Measurements from ENCODE around the gene GIMAP2. TPM values are rescaled to one million over a fixed set of nuclear protein-coding genes. Genes with fewer than 3 reads are reported as not detected.

The GIMAP2 gene
- total RNA-seq, 1 donor from 2014 or later = not detected

DNA sequence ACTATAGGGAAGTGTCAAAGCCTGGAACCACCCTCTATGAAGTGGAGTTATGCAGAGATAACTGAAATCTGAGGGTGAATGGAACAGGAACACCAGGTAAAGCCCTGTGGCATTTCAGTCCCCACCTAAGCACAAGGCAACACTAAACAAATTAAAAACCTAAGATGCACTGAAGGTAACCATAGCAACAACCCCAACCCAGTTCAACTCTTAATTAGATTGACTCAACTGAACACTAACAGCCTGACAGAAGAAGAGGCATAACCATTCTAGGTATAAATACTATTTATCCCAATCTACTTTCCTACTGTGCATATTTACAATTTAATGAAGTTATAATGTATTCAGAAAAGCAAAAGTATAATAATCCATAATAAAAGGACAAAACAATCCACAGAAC lies 42.5 kb downstream of the GIMAP2 start:
- no peak overlapping the region for H3K4me3 ChIP-seq (ENCODE audit: insufficient read depth, low read depth, low read length)
- no peaks in the 10 kb centered on the region for H4K20me1 ChIP-seq (ENCODE audit: insufficient read depth, low read length)
- H3K36me3 ChIP-seq (ENCODE audit: insufficient read depth, low read length) = no peaks in the 10 kb centered on the region
- H3K9me3 ChIP-seq (ENCODE audit: insufficient read depth, low read depth, low read length) = peaks cover 3% of the 10 kb centered on the region
- H3K4me1 ChIP-seq (ENCODE audit: insufficient read depth, low read length) = no peaks in the 10 kb centered on the region
- Mint-ChIP-seq H3K4me3 (ENCODE audit: unreplicated experiment) (no peak overlapping the region), H3K36me3 (ENCODE audit: low read depth, unreplicated experiment) (no peaks in the 10 kb centered on the region), H3K27me3 (ENCODE audit: low read depth, unreplicated experiment) (peaks cover 62% of the 10 kb centered on the region), H3K4me1 (ENCODE audit: low read depth, unreplicated experiment) (no peaks in the 10 kb centered on the region), H3K9me3 (ENCODE audit: unreplicated experiment) (peaks cover 7% of the 10 kb centered on the region), H3K27ac (ENCODE audit: unreplicated experiment) (no peak overlapping the region)
- DNase-seq (ENCODE audit: low read depth) (no peak), FAIRE-seq (no peak)
- H3K9ac ChIP-seq (ENCODE audit: low read length) = no peak overlapping the region
- H3K79me2 ChIP-seq (ENCODE audit: insufficient read depth, low read length) = no peaks in the 10 kb centered on the region
- no peaks in the 10 kb centered on the region for H3K27me3 ChIP-seq (ENCODE audit: insufficient read depth, low read length)
- no peak overlapping the region for H2AFZ ChIP-seq (ENCODE audit: low read depth, low read length)
- H3K27ac ChIP-seq (ENCODE audit: low read depth, low read length) = no peak overlapping the region
- no peak overlapping the region for H3K4me2 ChIP-seq (ENCODE audit: low read length)
- no peak for TF ChIP-seq EZH2 (IDR thresholded peaks at IDR 0.05; ENCODE audit: insufficient read depth, low read length)
- TF ChIP-seq, protein P1, sequence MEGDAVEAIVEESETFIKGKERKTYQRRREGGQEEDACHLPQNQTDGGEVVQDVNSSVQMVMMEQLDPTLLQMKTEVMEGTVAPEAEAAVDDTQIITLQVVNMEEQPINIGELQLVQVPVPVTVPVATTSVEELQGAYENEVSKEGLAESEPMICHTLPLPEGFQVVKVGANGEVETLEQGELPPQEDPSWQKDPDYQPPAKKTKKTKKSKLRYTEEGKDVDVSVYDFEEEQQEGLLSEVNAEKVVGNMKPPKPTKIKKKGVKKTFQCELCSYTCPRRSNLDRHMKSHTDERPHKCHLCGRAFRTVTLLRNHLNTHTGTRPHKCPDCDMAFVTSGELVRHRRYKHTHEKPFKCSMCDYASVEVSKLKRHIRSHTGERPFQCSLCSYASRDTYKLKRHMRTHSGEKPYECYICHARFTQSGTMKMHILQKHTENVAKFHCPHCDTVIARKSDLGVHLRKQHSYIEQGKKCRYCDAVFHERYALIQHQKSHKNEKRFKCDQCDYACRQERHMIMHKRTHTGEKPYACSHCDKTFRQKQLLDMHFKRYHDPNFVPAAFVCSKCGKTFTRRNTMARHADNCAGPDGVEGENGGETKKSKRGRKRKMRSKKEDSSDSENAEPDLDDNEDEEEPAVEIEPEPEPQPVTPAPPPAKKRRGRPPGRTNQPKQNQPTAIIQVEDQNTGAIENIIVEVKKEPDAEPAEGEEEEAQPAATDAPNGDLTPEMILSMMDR (IDR thresholded peaks at IDR 0.05; ENCODE audit: insufficient read depth, low read depth, low read length) = no peak

DNA sequence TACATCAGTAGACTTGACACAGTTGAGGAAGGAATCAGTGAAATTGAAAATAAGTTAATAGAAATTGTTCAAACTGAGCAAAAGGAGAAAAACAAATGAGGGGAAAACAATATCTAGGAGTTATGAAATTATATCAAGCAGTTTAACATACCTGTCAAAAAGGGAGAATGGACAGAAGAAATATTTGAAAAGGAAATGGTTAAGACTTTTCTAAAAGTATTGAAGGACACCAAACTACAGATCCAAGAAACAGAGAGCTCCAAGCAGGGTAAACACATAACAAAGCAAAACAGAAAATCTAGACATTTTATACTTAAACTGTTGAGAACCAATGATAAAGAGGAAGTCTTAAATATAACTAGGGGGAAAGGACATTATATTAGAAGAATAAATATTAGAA lies 43.1 kb downstream of the GIMAP2 start:
- Histone ChIP-seq H3K27ac (ENCODE audit: low read depth, low read length) (no peak overlapping the region), H3K27me3 (ENCODE audit: insufficient read depth, low read length) (no peaks in the 10 kb centered on the region), H3K9me3 (ENCODE audit: insufficient read depth, low read depth, low read length) (peaks cover 3% of the 10 kb centered on the region), H3K4me1 (ENCODE audit: insufficient read depth, low read length) (no peaks in the 10 kb centered on the region), H3K79me2 (ENCODE audit: insufficient read depth, low read length) (no peaks in the 10 kb centered on the region), H3K9ac (ENCODE audit: low read length) (no peak overlapping the region), H3K4me2 (ENCODE audit: low read length) (no peak overlapping the region), H4K20me1 (ENCODE audit: insufficient read depth, low read length) (no peaks in the 10 kb centered on the region), H2AFZ (ENCODE audit: low read depth, low read length) (no peak overlapping the region), H3K4me3 (ENCODE audit: insufficient read depth, low read depth, low read length) (no peak overlapping the region), H3K36me3 (ENCODE audit: insufficient read depth, low read length) (no peaks in the 10 kb centered on the region)
- no peak for FAIRE-seq
- H3K27me3 Mint-ChIP-seq (ENCODE audit: low read depth, unreplicated experiment) = peaks cover 68% of the 10 kb centered on the region
- no peak overlapping the region for H3K4me3 Mint-ChIP-seq (ENCODE audit: unreplicated experiment)
- no peaks in the 10 kb centered on the region for H3K36me3 Mint-ChIP-seq (ENCODE audit: low read depth, unreplicated experiment)
- H3K27ac Mint-ChIP-seq (ENCODE audit: unreplicated experiment) = no peak overlapping the region
- H3K4me1 Mint-ChIP-seq (ENCODE audit: low read depth, unreplicated experiment) = no peaks in the 10 kb centered on the region
- DNase-seq (ENCODE audit: low read depth) = no peak
- TF ChIP-seq EZH2 (IDR thresholded peaks at IDR 0.05; ENCODE audit: insufficient read depth, low read length) = no peak
- H3K9me3 Mint-ChIP-seq (ENCODE audit: unreplicated experiment) = peaks cover 11% of the 10 kb centered on the region

DNA sequence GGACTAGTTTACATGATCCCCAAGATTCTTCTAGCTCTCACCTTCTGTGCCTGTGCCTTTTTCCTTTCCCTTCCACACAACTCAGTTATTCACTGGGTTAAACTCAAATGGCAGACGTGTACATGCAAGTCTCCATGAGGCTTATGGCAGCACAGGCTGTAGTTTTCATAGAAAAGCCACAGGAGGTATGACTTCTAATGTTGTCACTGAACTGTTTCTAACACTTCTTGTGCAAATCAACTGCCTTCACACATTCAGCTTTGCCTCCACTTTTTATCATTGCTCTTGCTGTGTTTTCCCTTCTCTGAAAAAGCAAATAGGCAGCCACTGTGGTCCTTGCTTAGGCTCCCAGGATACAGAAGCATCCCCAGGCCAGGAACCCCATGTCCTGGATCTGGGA lies 46.4 kb downstream of the GIMAP2 start:
- Histone ChIP-seq H3K4me1 (ENCODE audit: insufficient read depth, low read length) (no peaks in the 10 kb centered on the region), H4K20me1 (ENCODE audit: insufficient read depth, low read length) (no peaks in the 10 kb centered on the region), H3K4me3 (ENCODE audit: insufficient read depth, low read depth, low read length) (no peak overlapping the region), H3K9ac (ENCODE audit: low read length) (no peak overlapping the region), H3K27me3 (ENCODE audit: insufficient read depth, low read length) (no peaks in the 10 kb centered on the region), H3K79me2 (ENCODE audit: insufficient read depth, low read length) (no peaks in the 10 kb centered on the region), H3K9me3 (ENCODE audit: insufficient read depth, low read depth, low read length) (peaks cover 3% of the 10 kb centered on the region), H2AFZ (ENCODE audit: low read depth, low read length) (no peak overlapping the region), H3K27ac (ENCODE audit: low read depth, low read length) (no peak overlapping the region), H3K36me3 (ENCODE audit: insufficient read depth, low read length) (no peaks in the 10 kb centered on the region), H3K4me2 (ENCODE audit: low read length) (no peak overlapping the region)
- Mint-ChIP-seq H3K4me3 (ENCODE audit: unreplicated experiment) (no peak overlapping the region), H3K36me3 (ENCODE audit: low read depth, unreplicated experiment) (no peaks in the 10 kb centered on the region), H3K9me3 (ENCODE audit: unreplicated experiment) (peaks cover 6% of the 10 kb centered on the region), H3K4me1 (ENCODE audit: low read depth, unreplicated experiment) (no peaks in the 10 kb centered on the region), H3K27me3 (ENCODE audit: low read depth, unreplicated experiment) (peaks cover 80% of the 10 kb centered on the region), H3K27ac (ENCODE audit: unreplicated experiment) (no peak overlapping the region)
- no peak for DNase-seq (ENCODE audit: low read depth)
- TF ChIP-seq EZH2 (IDR thresholded peaks at IDR 0.05; ENCODE audit: insufficient read depth, low read length) = no peak
- TF ChIP-seq, protein P1 (IDR thresholded peaks at IDR 0.05; ENCODE audit: insufficient read depth, low read depth, low read length) = no peak
- no peak for FAIRE-seq

Measured in astrocyte (in vitro differentiated cells and primary cell).